ENCODE data around the gene HECW1. TPM values are rescaled to one million over a fixed set of nuclear protein-coding genes. Genes with fewer than 3 reads are reported as not detected.

Gene HECW1
- total RNA-seq, 1 experiment from 2014 or later, result 0.77 TPM

GRCh38 chr7:43244784-43245183, 132.3 kb downstream of the HECW1 start:
- POLR2A ChIA-PET, result no interaction called here
- BruUV-seq (replicated peaks), result no TSS peak
- H3K9me3 ChIP-seq (ENCODE audit: control insufficient read depth, insufficient read depth, low read depth, low read length), result no peaks in the 10 kb centered on the region
- H3K27me3 ChIP-seq (ENCODE audit: control insufficient read depth, insufficient read depth, low read length), result peaks cover 8% of the 10 kb centered on the region
- no peaks in the 10 kb centered on the region for H3K36me3 ChIP-seq (ENCODE audit: control insufficient read depth, insufficient read depth, low read length)
- TF ChIP-seq SIN3A (IDR thresholded peaks at IDR 0.05; ENCODE audit: borderline replicate concordance, insufficient read depth, low read depth, low read length) (no peak), CTCF (IDR thresholded peaks at IDR 0.05) (no peak), REST (IDR thresholded peaks at IDR 0.05; ENCODE audit: insufficient read depth in 1 of 2, low read depth in 2 of 2, low read length in 1 of 2) (no peak), POLR2AphosphoS5 (IDR thresholded peaks at IDR 0.05; ENCODE audit: low read depth, low read length) (no peak), TCF7L2 (IDR thresholded peaks at IDR 0.05; ENCODE audit: low read depth, low read length) (no peak)
- no peak overlapping the region for H3K4me3 ChIP-seq (ENCODE audit: low read depth in 2 of 2, low read length in 2 of 2)
- DNase-seq (ENCODE audit: low read depth, low spot score) (no peak), ATAC-seq (no peak)
- in situ Hi-C loops (cut with HindIII; ENCODE audit: low pct_unique_long_range_greater_than_20kb, low sequenced_read_pairs), result no loop called here
- H3K4me1 ChIP-seq (ENCODE audit: control insufficient read depth, insufficient read depth, low read length), result peaks cover 6% of the 10 kb centered on the region; the same call in 1 of the 2 replicates
- intact Hi-C loops (cut with micrococcal nuclease; ENCODE audit: unreplicated experiment), result no loop called here
- H3K27ac ChIP-seq (ENCODE audit: low read length), result no peak overlapping the region
- CTCF ChIA-PET, result no interaction called here

GRCh38 chr7:43247757-43248156, 135.3 kb downstream of the HECW1 start:
- CTCF ChIA-PET, result no interaction called here
- in situ Hi-C loops (cut with HindIII; ENCODE audit: low pct_unique_long_range_greater_than_20kb, low sequenced_read_pairs) (no loop called here), intact Hi-C loops (cut with micrococcal nuclease; ENCODE audit: unreplicated experiment) (no loop called here)
- no peak for DNase-seq (ENCODE audit: low read depth, low spot score)
- POLR2A ChIA-PET, result no interaction called here
- H3K4me1 ChIP-seq (ENCODE audit: control insufficient read depth, insufficient read depth, low read length), result peaks cover 6% of the 10 kb centered on the region; the same call in 1 of the 2 replicates
- peaks cover 8% of the 10 kb centered on the region for H3K27me3 ChIP-seq (ENCODE audit: control insufficient read depth, insufficient read depth, low read length)
- no peaks in the 10 kb centered on the region for H3K9me3 ChIP-seq (ENCODE audit: control insufficient read depth, insufficient read depth, low read depth, low read length)
- H3K27ac ChIP-seq (ENCODE audit: low read length), result no peak overlapping the region
- no TSS peak for BruUV-seq (replicated peaks)
- no peaks in the 10 kb centered on the region for H3K36me3 ChIP-seq (ENCODE audit: control insufficient read depth, insufficient read depth, low read length)
- TF ChIP-seq TCF7L2 (IDR thresholded peaks at IDR 0.05; ENCODE audit: low read depth, low read length) (no peak), CTCF (IDR thresholded peaks at IDR 0.05) (no peak), REST (IDR thresholded peaks at IDR 0.05; ENCODE audit: insufficient read depth in 1 of 2, low read depth in 2 of 2, low read length in 1 of 2) (no peak), POLR2AphosphoS5 (IDR thresholded peaks at IDR 0.05; ENCODE audit: low read depth, low read length) (no peak), SIN3A (IDR thresholded peaks at IDR 0.05; ENCODE audit: borderline replicate concordance, insufficient read depth, low read depth, low read length) (no peak)
- no peak for ATAC-seq
- H3K4me3 ChIP-seq (ENCODE audit: low read depth in 2 of 2, low read length in 2 of 2), result no peak overlapping the region
